ENCODE results near the gene CREB5.

The CREB5 gene

DNA sequence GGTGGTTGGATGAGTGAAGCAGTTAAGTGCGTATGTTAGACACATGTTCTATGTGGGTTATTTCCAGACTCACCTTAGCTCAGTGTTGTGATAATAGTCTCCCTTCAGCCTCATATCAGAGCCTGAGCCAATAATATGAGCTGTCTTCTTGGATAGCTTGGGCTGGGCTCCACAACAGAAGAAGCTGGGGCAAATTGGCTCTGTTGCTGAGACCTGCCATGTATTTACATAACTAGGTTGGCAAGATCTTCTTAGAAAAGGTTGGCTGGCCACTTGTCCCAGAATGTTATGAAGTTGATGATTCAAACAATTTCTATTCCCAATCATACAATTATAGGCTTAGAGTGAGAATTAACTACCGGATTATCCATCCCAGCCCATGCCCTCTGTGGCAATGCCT is 35.7 kb upstream of the CREB5 start:
- TF ChIP-seq, protein P1, sequence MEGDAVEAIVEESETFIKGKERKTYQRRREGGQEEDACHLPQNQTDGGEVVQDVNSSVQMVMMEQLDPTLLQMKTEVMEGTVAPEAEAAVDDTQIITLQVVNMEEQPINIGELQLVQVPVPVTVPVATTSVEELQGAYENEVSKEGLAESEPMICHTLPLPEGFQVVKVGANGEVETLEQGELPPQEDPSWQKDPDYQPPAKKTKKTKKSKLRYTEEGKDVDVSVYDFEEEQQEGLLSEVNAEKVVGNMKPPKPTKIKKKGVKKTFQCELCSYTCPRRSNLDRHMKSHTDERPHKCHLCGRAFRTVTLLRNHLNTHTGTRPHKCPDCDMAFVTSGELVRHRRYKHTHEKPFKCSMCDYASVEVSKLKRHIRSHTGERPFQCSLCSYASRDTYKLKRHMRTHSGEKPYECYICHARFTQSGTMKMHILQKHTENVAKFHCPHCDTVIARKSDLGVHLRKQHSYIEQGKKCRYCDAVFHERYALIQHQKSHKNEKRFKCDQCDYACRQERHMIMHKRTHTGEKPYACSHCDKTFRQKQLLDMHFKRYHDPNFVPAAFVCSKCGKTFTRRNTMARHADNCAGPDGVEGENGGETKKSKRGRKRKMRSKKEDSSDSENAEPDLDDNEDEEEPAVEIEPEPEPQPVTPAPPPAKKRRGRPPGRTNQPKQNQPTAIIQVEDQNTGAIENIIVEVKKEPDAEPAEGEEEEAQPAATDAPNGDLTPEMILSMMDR (IDR thresholded peaks at IDR 0.05; ENCODE audit: low read depth, low read length, missing control alignments): no peak
- no peak overlapping the region for H3K4me3 ChIP-seq (ENCODE audit: low read depth, low read length)
- DNase-seq (ENCODE audit: low read depth): no peak

DNA sequence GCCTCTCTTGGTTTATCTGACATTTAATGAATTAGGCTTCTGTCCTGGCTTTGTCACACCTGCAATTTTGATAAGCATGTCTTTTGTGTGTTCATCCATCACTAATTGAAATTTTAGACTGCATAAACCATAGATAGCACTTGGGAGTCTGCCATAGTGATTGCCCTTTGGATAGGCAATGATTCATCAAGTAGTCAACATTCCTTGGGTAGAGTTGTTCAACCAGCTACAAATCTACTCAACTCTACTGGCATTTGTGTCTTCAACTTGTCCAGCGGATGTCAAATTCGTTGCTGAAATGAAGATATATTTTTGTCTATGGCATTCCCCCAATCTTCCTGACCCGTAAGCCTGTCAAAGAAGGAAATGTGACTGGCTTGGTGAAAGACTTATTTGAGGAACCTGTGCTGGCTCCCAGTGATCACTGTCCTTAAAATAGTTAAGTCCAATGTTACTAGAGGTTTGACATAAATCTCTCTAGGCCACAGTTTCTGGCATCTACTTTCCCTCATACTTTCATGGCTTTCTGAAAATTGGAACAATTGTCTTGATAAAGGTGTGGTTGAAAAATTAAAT is 33.7 kb upstream of the CREB5 start:
- no peak for DNase-seq (ENCODE audit: low read depth)
- TF ChIP-seq, protein P1 (IDR thresholded peaks at IDR 0.05; ENCODE audit: low read depth, low read length, missing control alignments): no peak
- no peak overlapping the region for H3K4me3 ChIP-seq (ENCODE audit: low read depth, low read length)

DNA sequence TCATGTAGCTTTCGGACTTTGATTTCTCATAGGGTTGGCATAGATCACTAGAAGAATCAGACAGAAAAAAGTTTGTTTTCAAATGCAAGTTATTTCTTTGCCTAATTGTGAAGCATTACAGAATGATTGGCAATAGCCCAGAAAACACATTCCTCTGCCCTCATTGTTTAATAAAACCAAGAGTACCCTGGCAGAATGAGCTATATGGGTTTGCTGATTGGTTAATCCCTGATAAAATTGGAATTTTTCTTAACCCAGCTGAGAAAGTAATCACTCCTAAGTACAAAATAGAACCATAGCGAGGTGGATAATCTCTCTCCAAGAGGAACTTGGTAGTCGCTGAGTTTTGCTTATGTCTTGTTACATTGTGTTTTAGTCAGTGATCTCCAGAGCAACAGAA is 30.9 kb upstream of the CREB5 start:
- DNase-seq (ENCODE audit: low read depth): no peak
- TF ChIP-seq, protein P1 (IDR thresholded peaks at IDR 0.05; ENCODE audit: low read depth, low read length, missing control alignments): no peak
- no peak overlapping the region for H3K4me3 ChIP-seq (ENCODE audit: low read depth, low read length)

DNA sequence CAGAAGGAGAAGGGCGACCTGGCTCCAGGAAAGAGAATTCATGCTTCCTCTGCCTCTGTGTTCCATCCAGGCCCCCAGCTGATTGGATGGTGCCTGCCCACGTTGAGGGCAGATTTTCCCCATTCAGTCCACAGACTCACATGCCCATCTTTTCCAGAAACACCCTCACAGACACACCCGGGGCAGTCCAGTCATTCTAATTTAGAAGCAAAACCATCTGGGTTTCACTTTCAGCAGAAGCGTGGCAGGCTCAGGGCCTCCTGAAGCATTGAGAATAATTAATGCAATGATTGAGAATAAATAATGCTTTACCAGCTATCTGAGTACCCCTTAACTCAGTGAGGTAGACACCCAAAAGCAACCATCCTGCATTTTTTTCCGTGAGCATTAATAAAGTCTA is 30.2 kb upstream of the CREB5 start:
- no peak overlapping the region for H3K4me3 ChIP-seq (ENCODE audit: low read depth, low read length)
- TF ChIP-seq, protein P1 (IDR thresholded peaks at IDR 0.05; ENCODE audit: low read depth, low read length, missing control alignments): no peak
- DNase-seq (ENCODE audit: low read depth): no peak

DNA sequence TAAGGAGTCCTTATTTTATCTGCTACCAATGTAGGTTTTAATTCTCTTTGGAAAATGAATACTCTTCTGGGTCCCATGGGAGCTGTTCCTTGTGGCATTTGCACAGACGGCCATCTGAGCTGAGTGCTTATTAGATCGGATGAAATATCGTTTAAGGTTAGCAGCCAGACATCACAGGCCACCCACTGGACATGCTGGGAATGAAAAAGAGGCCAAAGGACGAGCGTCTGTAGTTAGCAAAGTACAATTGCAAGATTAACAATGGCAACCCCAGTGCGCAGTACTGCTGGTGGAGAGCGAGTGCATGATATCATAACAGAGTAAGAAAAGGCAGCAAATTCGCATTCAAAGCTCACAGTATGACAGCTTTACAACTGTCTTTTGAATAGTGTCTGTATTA is 28.3 kb upstream of the CREB5 start:
- no peak overlapping the region for H3K4me3 ChIP-seq (ENCODE audit: low read depth, low read length)
- TF ChIP-seq, protein P1 (IDR thresholded peaks at IDR 0.05; ENCODE audit: low read depth, low read length, missing control alignments): no peak
- DNase-seq (ENCODE audit: low read depth): no peak

DNA sequence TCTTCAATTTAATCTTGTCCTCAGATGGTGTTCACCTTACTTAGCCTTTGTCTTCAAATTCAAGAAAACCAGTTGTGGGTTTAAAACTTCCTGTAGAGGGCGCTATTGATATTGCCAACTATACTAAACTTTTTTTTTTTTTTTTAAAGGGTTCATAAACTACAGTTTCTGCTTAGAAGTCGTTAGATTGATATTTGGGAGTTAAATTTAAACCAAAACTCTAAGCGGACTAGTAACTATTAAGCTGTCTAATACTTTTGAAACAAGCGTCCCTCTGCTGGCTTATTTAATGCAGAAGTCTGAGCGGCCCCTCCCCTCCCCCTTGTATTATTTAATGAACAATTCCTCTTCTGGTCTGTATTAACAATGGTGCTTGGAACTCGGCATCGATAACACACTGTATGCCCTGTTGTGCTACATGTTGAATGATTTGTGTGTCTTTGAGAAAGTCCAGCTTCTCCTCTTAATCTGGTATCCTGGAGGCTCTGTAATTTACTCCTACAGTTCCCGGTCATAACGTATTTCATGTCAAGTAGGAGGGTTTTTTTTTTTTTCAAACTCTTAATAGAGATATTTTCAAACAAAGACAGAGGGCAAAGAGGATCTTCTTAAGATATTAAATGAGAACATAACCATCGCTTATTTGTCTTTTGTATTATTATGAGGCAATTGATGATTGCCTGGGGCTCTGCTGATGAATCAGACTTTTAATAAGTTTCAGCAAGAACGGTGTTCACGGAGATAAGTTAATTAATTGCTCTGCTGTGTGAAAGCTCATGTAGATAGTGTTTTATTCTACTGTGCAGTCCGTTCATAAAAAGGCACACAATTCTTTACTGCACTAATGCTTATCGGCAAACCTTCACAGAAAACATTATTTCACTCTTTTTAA is 22.6 kb upstream of the CREB5 start:
- TF ChIP-seq, protein P1 (IDR thresholded peaks at IDR 0.05; ENCODE audit: low read depth, low read length, missing control alignments): peak; percentile 58
- H3K4me3 ChIP-seq (ENCODE audit: low read depth, low read length): no peak overlapping the region
- peak; percentile 37 for DNase-seq (ENCODE audit: low read depth)
